ENCODE data around the gene SMAD2. TPM values are rescaled to one million over a fixed set of nuclear protein-coding genes. Genes with fewer than 3 reads are reported as not detected.

SMAD2 gene
- total RNA-seq, 1 experiment from 2014 or later, result 25.5 TPM

GRCh38 chr18:47887227-47887626 is 43.2 kb downstream of the SMAD2 start:
- Histone ChIP-seq H3K27ac (ENCODE audit: low read length) (no peak overlapping the region), H3K4me3 (ENCODE audit: low read length) (no peak overlapping the region), H3K9ac (ENCODE audit: low read length) (no peak overlapping the region), H3F3A (ENCODE audit: low read length, unreplicated experiment) (no peaks in the 10 kb centered on the region), H3K79me2 (ENCODE audit: low read length) (0 out of 2 replicates have a peak, but pooled peaks cover 9% of the 10 kb centered on the region), H3K9me2 (replicated peaks; ENCODE audit: low read length) (no peaks in the 10 kb centered on the region), H3K4me2 (ENCODE audit: low read length) (no peak overlapping the region), H2AFZ (ENCODE audit: low read length) (no peak overlapping the region), H3K4me1 (ENCODE audit: insufficient read depth, low read length) (peaks cover 24% of the 10 kb centered on the region), H3K9me3 (ENCODE audit: low read length) (no peaks in the 10 kb centered on the region), H4K20me1 (ENCODE audit: low read length) (no peaks in the 10 kb centered on the region), H3K36me3 (ENCODE audit: low read depth, low read length) (no peaks in the 10 kb centered on the region), H3K27me3 (ENCODE audit: low read length) (no peaks in the 10 kb centered on the region)
- TF ChIP-seq EZH2phosphoT487 (IDR thresholded peaks at IDR 0.05; ENCODE audit: borderline replicate concordance, low read length) (no peak), CTCF (conservative IDR thresholded peaks at IDR 0.05; ENCODE audit: low read depth, low read length) (no peak), EZH2 (IDR thresholded peaks at IDR 0.05; ENCODE audit: low read length, unreplicated experiment) (no peak)
- ChIA-PET CTCF (no interaction called here), POLR2A (ENCODE audit: unreplicated experiment) (no interaction called here)
- intact Hi-C loops (cut with micrococcal nuclease), result no loop called here
- DNase-seq (no peak), ATAC-seq (no peak)
- no TSS peak for BruUV-seq (replicated peaks)

- TF ChIP-seq EZH2phosphoT487 (IDR thresholded peaks at IDR 0.05; ENCODE audit: borderline replicate concordance, low read length), result no peak
- TF ChIP-seq CTCF (conservative IDR thresholded peaks at IDR 0.05; ENCODE audit: low read depth, low read length), result no peak
- no peak for TF ChIP-seq EZH2 (IDR thresholded peaks at IDR 0.05; ENCODE audit: low read length, unreplicated experiment)
- Histone ChIP-seq H3K79me2 (ENCODE audit: low read length) (0 out of 2 replicates have a peak, but pooled peaks cover 9% of the 10 kb centered on the region), H3F3A (ENCODE audit: low read length, unreplicated experiment) (no peaks in the 10 kb centered on the region), H3K4me3 (ENCODE audit: low read length) (no peak overlapping the region), H3K9me3 (ENCODE audit: low read length) (no peaks in the 10 kb centered on the region), H3K4me1 (ENCODE audit: insufficient read depth, low read length) (peaks cover 37% of the 10 kb centered on the region), H2AFZ (ENCODE audit: low read length) (no peak overlapping the region), H3K27ac (ENCODE audit: low read length) (peak overlapping the region; percentile 89), H3K9me2 (replicated peaks; ENCODE audit: low read length) (no peaks in the 10 kb centered on the region), H3K9ac (ENCODE audit: low read length) (peak overlapping the region; percentile 47), H3K4me2 (ENCODE audit: low read length) (0 out of 2 replicates have a peak overlapping the region, but pooled peaks have one; percentile 41), H4K20me1 (ENCODE audit: low read length) (no peaks in the 10 kb centered on the region), H3K27me3 (ENCODE audit: low read length) (no peaks in the 10 kb centered on the region), H3K36me3 (ENCODE audit: low read depth, low read length) (no peaks in the 10 kb centered on the region)
- ChIA-PET CTCF (no interaction called here), POLR2A (ENCODE audit: unreplicated experiment) (no interaction called here)
- ATAC-seq (peak; percentile 12), DNase-seq (peak; percentile 51)
- BruUV-seq (replicated peaks), result no TSS peak
- intact Hi-C loops (cut with micrococcal nuclease), result loop anchor here (5.0 kb wide), 1 partner anchor 33 kb away; no protein-coding TSS in a partner anchor
Measured at GRCh38 chr18:47883771-47884413, 46.6 kb downstream of the SMAD2 start.

GRCh38 chr18:47882641-47883040 is 47.8 kb downstream of the SMAD2 start:
- peak; percentile 74 for ATAC-seq
- BruUV-seq (replicated peaks), result no TSS peak
- H3K4me1 ChIP-seq (ENCODE audit: insufficient read depth, low read length), result peaks cover 37% of the 10 kb centered on the region
- intact Hi-C loops (cut with micrococcal nuclease), result loop anchor here (1.0 to 5.0 kb wide), 2 partner anchors 35 to 48 kb away; partner anchors contain the start of gene SMAD2
- no peaks in the 10 kb centered on the region for H3F3A ChIP-seq (ENCODE audit: low read length, unreplicated experiment)
- no peak overlapping the region for H3K4me3 ChIP-seq (ENCODE audit: low read length)
- H3K9me2 ChIP-seq (replicated peaks; ENCODE audit: low read length), result no peaks in the 10 kb centered on the region
- H3K79me2 ChIP-seq (ENCODE audit: low read length), result 0 out of 2 replicates have a peak, but pooled peaks cover 9% of the 10 kb centered on the region
- ChIA-PET POLR2A (ENCODE audit: unreplicated experiment) (no interaction called here), CTCF (interaction anchor here (0.7 kb wide), 1 partner anchor 125 kb away, joined by 3 read pairs; no protein-coding TSS in a partner anchor)
- H3K27ac ChIP-seq (ENCODE audit: low read length), result peak overlapping the region; percentile 89
- no peak overlapping the region for H2AFZ ChIP-seq (ENCODE audit: low read length)
- H3K4me2 ChIP-seq (ENCODE audit: low read length), result peak overlapping the region; percentile 53
- H3K9me3 ChIP-seq (ENCODE audit: low read length), result no peaks in the 10 kb centered on the region
- no peaks in the 10 kb centered on the region for H4K20me1 ChIP-seq (ENCODE audit: low read length)
- peak overlapping the region; percentile 75 for H3K9ac ChIP-seq (ENCODE audit: low read length)
- H3K27me3 ChIP-seq (ENCODE audit: low read length), result no peaks in the 10 kb centered on the region
- H3K36me3 ChIP-seq (ENCODE audit: low read depth, low read length), result no peaks in the 10 kb centered on the region
- TF ChIP-seq EZH2 (IDR thresholded peaks at IDR 0.05; ENCODE audit: low read length, unreplicated experiment) (no peak), EZH2phosphoT487 (IDR thresholded peaks at IDR 0.05; ENCODE audit: borderline replicate concordance, low read length) (no peak), CTCF (conservative IDR thresholded peaks at IDR 0.05; ENCODE audit: low read depth, low read length) (no peak)
- peak; percentile 56 for DNase-seq
